GM21723 (cell line): ENCODE data around the gene CDH23.

Experiments
- ATAC-seq: cut with Tn5 transposase; IDR thresholded peaks from one replicate; pipeline ENCODE4 v1.9.1; 2021; ENCODE audit warnings: mild to moderate bottlenecking, moderate library complexity; ENCODE audit not compliant: unreplicated experiment

Gene CDH23

DNA sequence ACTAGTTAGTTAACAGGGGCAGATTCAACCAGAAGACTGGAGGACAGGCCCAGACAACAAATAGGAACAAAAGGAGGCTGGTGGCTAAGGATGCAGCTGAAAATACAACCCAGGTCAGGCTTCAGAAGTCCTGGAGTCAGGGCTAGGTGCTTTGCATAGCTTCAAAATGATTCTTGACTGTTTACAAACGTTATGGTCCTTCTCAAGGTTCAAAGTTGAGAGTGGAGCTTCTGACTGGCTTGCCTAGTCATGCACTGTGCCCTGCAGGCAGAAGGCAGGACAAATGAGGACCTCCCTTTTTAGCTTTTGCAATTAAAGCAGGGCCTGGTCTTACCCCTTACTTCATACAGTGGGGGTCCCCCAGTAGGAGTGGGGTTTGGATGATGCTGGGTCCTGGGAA is 4.4 kb upstream of the CDH23 start:
- no peak for ATAC-seq

- ATAC-seq: no peak
These were observed 3.6 kb upstream of the CDH23 start for GRCh38 chr10:71392791-71393781.

- no peak for ATAC-seq
These were observed 2.8 kb upstream of the CDH23 start for GRCh38 chr10:71393841-71394475.

GRCh38 chr10:71394926-71395562 is 1.7 kb upstream of the CDH23 start:
- ATAC-seq: no peak

DNA sequence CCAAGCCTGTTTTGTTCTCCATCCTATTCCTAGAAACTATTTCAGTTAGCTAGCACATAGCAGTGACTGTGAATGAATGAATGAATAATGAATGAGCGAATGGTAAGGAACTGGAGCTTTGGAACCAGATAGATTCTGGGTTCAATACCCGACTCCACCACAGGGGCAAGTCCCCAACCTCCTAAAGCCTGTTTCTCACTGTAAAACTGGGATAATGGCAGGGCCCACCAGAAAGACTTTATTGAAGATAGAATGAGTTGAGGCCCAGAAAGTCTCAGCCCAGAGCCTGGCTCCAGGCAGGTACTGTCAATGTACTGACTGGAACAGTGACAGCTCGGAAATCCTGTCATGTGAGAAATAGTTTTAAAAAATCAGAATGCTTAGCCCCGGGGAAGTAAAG is 1.1 kb upstream of the CDH23 start:
- no peak for ATAC-seq

DNA sequence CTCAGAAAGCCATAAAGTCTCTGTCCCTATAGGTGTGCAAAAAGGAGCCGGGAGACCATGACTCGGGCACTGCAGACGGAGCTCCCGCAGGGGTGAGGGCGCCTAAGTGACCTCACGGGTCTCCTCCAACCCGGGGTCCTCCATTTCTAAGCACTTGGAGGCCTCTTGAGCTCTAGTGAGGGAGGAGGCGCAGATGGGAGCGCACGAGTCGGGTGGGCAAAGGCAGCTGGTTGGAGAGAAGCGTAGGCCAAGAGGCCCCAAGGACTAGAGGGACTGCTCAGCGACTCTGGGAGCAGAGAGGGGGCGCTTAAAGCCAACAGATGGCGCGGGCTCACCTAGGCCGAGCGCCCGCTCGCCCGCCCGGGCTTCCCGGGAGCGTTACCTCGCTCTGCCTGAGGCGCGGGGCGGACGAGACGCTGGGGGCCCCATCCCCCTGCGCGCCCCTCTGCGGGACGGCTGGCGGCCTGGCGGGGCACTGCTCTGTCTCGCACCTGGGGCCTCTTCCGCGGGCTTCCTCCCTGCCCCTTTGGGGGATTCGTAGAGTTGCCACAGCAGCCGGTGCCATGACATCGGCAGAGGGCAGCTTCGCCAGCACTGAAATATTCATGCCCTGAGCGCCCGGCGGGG is 523 bp upstream of the CDH23 start:
- no peak for ATAC-seq

GRCh38 chr10:71397296-71398212 is 834 bp downstream of the CDH23 start:
- no peak for ATAC-seq

- no peak for ATAC-seq
These were observed 2.3 kb downstream of the CDH23 start for GRCh38 chr10:71398976-71399375.

GRCh38 chr10:71399946-71400345 is 3.2 kb downstream of the CDH23 start:
- ATAC-seq: no peak

- ATAC-seq: no peak
These were observed 4.3 kb downstream of the CDH23 start for GRCh38 chr10:71401056-71401455.

- no peak for ATAC-seq
These were observed 5.3 kb downstream of the CDH23 start for GRCh38 chr10:71402005-71402404.

DNA sequence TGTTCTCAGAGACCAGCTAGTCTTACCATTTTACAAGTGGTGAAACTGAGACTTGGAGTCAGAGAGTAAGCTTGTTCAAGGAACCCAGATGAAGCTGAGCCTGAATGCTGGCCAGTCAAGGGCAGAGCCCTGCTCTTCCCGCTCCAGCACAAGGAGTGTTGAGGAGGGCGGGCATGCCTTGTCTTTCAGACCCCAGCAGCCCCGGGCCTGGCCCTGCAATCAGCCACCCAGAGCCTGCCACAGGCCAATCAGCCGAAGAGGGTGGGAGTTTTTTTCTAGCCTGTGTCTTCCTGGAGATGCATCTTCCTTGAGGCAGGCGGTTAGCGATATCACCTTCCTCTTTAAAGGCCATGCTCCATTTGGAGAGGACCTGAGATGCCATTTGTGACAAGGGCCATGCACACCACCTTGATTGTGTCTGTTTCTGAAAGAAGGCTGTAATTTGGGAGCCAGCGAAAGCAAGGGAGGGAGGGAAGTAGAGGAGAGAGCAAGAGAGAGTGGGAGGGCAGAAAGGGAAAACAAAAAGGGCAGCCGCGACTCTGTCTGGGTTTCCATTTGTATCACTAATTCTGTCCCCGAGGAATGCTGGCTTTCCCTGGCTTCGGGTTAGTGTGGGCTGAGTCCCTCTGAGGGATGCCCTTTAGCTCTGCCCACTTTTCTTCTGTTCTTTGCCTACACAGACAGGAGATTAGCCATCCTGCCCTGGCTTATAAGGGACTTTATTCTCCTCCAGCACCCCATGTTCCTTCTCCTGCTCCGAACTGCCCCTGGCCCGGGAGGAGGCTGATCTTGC is 8.0 kb downstream of the CDH23 start:
- ATAC-seq: no peak

DNA sequence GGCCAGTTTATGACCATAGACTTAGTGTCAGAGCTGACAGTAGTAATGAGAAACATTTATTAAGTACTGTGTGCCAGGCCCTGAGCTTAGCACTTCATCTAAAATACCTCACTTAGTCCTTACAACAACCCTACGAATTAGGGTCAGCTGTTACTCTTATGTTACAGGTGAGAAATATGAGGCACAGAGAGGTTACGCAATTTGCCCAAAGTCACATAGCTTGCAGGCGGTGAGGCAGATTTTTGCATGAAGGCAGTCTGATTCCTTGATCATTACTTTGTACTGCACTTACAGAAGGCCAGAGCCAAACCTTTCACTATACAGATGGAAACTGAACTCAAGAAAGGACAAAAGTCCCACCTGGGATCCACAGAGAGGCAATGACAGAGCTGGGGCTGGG is 10.2 kb downstream of the CDH23 start:
- no peak for ATAC-seq

GRCh38 chr10:71408436-71409225 is 11.9 kb downstream of the CDH23 start:
- no peak for ATAC-seq

DNA sequence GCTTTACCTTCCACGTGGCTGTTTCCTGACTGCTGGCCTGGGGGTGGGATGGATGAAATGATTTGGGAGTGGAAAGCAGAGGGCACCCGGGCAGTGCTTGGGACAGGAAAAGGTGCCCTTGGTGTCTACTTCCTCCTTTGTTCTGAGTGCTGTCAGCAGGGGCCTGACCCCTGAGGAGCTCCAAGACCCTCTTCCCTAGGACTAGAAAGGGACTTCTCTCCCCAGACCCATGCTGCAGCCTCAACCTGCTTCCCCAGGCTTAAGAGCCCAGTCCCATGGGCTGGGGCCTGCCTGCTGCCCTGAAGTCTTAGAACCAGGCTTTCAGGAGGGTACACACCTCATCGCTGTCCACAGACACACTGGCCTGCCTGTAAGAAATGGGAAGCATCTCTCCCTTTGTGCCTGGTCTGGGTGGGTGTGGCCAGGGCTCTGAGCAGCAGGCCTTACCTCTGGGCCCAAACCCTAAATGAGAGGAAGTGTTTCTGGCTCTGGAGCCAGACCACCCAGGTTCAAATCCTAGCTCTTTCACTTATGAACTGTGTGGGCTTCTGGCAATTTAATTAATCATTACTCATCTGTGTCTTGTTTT is 12.9 kb downstream of the CDH23 start:
- ATAC-seq: no peak

- no peak for ATAC-seq
These were observed 16.9 kb downstream of the CDH23 start for GRCh38 chr10:71413581-71413980.

DNA sequence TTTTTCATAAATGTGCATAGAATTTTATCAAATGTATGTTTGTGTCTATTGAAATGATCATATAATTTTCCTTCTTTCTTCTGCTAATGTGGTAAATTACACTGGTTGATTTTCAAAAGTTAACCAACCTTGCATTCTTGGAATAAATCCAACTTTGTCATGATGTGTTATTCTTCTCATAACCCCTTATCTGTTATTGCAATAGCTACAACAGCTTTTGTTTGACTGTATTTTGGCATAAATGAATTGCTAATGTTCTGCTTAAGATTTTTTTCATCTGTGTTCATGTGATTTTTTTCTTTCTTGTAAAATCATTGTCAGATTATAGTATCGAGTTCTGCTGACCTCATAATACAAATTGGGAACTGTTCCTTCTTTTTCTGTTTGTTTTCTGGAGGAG is 17.6 kb downstream of the CDH23 start:
- no peak for ATAC-seq

- no peak for ATAC-seq
These were observed 22.4 kb downstream of the CDH23 start for GRCh38 chr10:71419002-71419540.
